ENCODE results near the gene PKD1. TPM values are rescaled to one million over a fixed set of nuclear protein-coding genes. Genes with fewer than 3 reads are reported as not detected.

The PKD1 gene
- total RNA-seq, 2 donors from 2014 or later: 218 to 276 TPM

DNA sequence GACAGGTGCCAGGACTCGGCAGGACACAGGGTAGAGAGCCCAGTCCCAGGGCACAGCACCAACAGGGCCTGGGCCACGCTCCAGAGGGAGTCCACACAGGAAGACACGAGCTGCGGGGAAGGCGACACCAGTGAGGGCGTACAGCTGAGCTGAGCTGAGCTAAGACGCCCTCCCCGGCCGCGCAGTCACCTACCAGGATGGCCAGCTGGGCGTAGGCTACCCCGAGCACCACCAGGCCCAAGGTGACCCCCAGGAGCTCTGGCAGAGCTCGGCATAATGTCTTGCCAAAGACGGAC, 45.3 kb downstream of the PKD1 start:
- Histone ChIP-seq H3K36me3 (peaks cover 82% of the 10 kb centered on the region), H3K27ac (peak overlapping the region; percentile 75 to 77), H3K4me1 (peaks cover 0 to 7% of the 10 kb centered on the region in 2 donors), H3K4me3 (peak overlapping the region; percentile 4 to 34), H3K9me3 (no peaks in the 10 kb centered on the region), H3K27me3 (no peaks in the 10 kb centered on the region)
- TF ChIP-seq, protein P1, sequence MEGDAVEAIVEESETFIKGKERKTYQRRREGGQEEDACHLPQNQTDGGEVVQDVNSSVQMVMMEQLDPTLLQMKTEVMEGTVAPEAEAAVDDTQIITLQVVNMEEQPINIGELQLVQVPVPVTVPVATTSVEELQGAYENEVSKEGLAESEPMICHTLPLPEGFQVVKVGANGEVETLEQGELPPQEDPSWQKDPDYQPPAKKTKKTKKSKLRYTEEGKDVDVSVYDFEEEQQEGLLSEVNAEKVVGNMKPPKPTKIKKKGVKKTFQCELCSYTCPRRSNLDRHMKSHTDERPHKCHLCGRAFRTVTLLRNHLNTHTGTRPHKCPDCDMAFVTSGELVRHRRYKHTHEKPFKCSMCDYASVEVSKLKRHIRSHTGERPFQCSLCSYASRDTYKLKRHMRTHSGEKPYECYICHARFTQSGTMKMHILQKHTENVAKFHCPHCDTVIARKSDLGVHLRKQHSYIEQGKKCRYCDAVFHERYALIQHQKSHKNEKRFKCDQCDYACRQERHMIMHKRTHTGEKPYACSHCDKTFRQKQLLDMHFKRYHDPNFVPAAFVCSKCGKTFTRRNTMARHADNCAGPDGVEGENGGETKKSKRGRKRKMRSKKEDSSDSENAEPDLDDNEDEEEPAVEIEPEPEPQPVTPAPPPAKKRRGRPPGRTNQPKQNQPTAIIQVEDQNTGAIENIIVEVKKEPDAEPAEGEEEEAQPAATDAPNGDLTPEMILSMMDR (IDR thresholded peaks at IDR 0.05): no peak
- DNase-seq (ENCODE audit: low spot score): no peak

DNA sequence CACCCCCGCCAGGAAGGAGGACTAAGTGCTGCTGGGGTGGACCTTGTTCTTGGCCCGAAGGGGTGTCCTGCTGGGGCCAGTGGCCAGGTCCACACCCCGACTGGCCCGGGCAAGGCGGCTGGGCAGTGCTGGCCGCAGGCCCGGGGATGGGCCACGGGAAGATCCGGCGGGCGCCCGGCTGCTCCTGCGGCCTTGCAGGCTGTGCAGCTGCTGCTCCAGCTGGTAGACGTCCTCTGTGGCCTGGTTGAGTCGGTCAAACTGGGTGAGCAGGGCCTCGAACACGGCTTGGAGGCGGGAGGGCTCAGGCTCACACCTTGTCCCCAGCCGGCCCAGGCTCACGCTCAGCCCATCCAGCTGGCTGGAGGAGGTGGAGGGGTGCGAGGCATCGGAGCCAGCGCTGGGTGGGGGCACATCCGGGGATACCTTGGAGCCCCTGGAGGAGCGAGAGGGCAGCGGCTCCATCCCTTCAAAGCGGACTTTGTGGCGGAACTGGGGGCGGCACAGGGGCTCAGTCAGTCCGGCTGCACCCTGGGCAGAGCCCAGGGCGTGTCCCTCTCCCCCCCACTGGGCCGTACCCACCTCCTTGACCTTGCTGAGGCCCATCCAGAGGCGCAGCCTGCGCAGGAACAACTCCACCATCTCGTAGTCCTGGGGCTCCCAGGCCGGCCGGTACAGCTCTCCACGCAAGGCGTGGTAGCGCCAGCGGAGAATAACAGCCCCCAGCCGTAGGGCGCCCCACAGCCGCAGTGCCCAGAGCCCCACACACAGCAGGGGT, 45.8 kb downstream of the PKD1 start:
- Histone ChIP-seq H3K4me3 (peak overlapping the region; percentile 4 to 34), H3K27me3 (no peaks in the 10 kb centered on the region), H3K36me3 (peaks cover 77% of the 10 kb centered on the region), H3K4me1 (peaks cover 0 to 7% of the 10 kb centered on the region in 2 donors), H3K27ac (peak overlapping the region; percentile 75 to 77), H3K9me3 (no peaks in the 10 kb centered on the region)
- no peak for DNase-seq (ENCODE audit: low spot score)
- TF ChIP-seq, protein P1 (IDR thresholded peaks at IDR 0.05): no peak

DNA sequence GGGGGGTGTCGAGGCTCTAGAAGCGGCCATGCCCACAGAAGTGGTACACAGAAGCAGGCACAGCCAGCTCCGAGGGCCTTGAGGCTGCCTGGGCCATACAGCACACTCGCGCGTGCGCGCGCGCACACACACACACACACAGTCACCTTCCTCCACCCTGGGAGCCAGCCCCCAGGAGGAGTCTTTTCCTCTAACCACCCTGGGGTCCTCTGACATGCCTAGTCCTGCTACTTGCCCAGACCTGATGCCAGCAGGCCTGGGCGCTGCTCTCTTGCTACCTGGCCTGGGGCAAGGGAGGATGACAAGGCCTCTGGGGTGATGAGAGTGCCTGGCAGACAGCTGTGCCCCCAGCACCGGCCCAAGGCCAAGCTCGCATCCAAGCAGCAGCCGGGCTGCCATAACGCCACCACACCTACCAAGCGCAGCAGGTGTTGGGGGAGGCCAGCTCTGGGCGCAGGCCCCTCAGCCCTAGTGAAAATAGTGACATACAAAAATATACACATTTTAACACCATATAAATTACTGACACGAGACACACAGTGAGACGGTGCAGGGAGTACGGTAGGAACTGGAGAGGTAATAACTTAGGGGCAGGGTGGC, 46.8 kb downstream of the PKD1 start:
- Histone ChIP-seq H3K4me3 (no peak overlapping the region), H3K4me1 (peaks cover 0 to 7% of the 10 kb centered on the region in 2 donors), H3K27ac (no peak overlapping the region), H3K36me3 (peaks cover 66% of the 10 kb centered on the region), H3K27me3 (no peaks in the 10 kb centered on the region), H3K9me3 (no peaks in the 10 kb centered on the region)
- TF ChIP-seq, protein P1 (IDR thresholded peaks at IDR 0.05): no peak
- DNase-seq (ENCODE audit: low spot score): no peak

DNA sequence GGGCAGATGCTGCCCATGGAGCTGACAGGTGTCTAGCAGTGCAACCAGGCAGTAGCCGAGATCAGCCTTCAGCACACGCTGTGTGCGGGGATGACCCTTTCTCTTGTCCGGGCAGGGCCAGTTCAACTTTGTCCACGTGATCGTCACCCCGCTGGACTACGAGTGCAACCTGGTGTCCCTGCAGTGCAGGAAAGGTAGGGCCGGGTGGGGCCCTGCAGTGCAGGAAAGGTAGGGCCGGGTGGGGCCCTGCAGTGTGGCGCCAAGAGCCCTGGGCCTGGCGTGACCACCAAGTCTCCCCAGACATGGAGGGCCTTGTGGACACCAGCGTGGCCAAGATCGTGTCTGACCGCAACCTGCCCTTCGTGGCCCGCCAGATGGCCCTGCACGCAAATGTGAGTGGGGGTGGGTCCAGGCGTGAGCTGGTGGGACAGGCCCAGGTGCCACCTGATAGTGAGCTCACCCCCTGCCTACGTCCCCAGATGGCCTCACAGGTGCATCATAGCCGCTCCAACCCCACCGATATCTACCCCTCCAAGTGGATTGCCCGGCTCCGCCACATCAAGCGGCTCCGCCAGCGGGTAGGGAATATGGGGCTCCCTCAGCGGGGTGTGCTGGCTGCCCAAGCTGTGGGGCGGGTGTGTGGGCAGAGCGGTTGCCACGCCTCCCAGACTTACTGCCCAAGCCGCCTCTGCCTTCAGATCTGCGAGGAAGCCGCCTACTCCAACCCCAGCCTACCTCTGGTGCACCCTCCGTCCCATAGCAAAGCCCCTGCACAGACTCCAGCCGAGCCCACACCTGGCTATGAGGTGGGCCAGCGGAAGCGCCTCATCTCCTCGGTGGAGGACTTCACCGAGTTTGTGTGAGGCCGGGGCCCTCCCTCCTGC, 47.7 kb downstream of the PKD1 start:
- Histone ChIP-seq H3K36me3 (peaks cover 58% of the 10 kb centered on the region), H3K27me3 (no peaks in the 10 kb centered on the region), H3K27ac (no peak overlapping the region), H3K9me3 (no peaks in the 10 kb centered on the region), H3K4me3 (no peak overlapping the region), H3K4me1 (peaks cover 0 to 7% of the 10 kb centered on the region in 2 donors)
- DNase-seq (ENCODE audit: low spot score): no peak
- TF ChIP-seq, protein P1 (IDR thresholded peaks at IDR 0.05): no peak

DNA sequence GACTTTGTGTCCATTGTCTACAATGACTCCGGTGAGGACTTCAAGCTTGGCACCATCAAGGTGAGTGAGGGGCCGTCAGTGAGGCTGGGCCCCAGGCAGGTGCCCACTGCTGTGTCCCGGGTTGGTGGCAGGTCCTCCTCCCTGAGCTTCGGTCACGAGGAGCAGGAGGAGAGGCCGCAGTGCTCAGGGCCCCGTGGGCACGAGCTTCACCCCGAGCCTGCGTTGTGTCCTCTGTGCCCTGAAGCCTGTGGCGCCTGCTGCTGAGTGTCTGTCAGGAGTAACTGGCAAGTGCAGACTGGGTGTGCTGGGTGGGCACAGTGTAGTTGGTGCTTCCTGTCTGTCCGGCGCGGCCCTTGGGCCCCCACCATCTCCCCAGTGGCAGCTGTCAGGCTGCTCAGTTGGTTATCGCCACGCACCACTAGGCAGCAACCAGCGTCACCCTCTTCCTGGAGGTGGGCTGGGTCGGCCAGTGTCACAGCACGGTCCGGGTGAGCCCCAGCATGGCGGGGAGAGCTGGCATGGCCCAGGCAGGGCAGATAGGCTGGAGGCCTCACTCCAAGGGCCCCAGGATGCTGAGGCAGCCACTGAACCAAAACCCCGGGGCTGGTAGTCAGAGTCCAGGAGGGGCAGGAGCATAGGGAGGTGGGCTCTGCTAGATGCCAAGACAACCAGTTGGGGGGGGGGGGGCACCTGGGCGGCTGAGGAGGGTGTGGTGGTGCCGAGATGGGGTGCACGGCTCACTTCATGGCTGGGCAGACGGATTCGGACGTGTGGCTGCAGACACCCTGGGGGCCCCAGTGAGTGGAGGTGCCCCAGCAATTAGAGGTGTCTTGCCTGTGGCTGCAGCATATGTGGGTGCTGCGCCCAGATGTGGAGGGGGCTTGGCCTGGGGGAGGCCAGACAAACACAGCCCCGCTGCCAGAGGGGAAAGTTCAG, 48.6 kb downstream of the PKD1 start:
- H3K27ac ChIP-seq: no peak overlapping the region
- peaks cover 0 to 16% of the 10 kb centered on the region in 2 donors for H3K4me1 ChIP-seq
- H3K36me3 ChIP-seq: peaks cover 48% of the 10 kb centered on the region
- H3K4me3 ChIP-seq: no peak overlapping the region
- TF ChIP-seq, protein P1 (IDR thresholded peaks at IDR 0.05): no peak
- DNase-seq (ENCODE audit: low spot score): no peak
- H3K27me3 ChIP-seq: no peaks in the 10 kb centered on the region
- no peaks in the 10 kb centered on the region for H3K9me3 ChIP-seq
